Stimulated activated CD8-positive, alpha-beta memory T cell treated with anti-CD3 and anti-CD28 coated beads, Interleukin-15, amount 100 ng/mL, for 1 hour (primary cell): Measurements from ENCODE around the gene OSBPL10.
"Not testable (repeated sequence)": the region's sequence is repeated elsewhere in the genome, so short reads cannot be mapped to it uniquely, and the experiment has no call there.

Source experiments
- DNase-seq: peaks from one replicate; pipeline ENCODE4 v3.0.0-alpha.2; 2020; ENCODE audit warnings: low read depth

OSBPL10 gene

GRCh38 chr3:31701286-31701685, 279.8 kb downstream of the OSBPL10 start:
- DNase-seq: no peak

GRCh38 chr3:31699309-31699953, 281.6 kb downstream of the OSBPL10 start:
- no peak for DNase-seq

- DNase-seq: no peak
Observed at GRCh38 chr3:31696815-31697548, 284.1 kb downstream of the OSBPL10 start.

GRCh38 chr3:31696009-31696297, 285.1 kb downstream of the OSBPL10 start:
- DNase-seq: no peak

- no peak for DNase-seq
Observed at GRCh38 chr3:31695280-31696008, 285.6 kb downstream of the OSBPL10 start.

GRCh38 chr3:31693346-31693745, 287.7 kb downstream of the OSBPL10 start:
- no peak for DNase-seq

GRCh38 chr3:31692751-31693150, 288.3 kb downstream of the OSBPL10 start:
- DNase-seq: no peak

GRCh38 chr3:31690771-31691170, 290.3 kb downstream of the OSBPL10 start:
- no peak for DNase-seq

GRCh38 chr3:31689523-31689922, 291.5 kb downstream of the OSBPL10 start:
- DNase-seq: not testable (repeated sequence)

GRCh38 chr3:31688984-31689383, 292.1 kb downstream of the OSBPL10 start:
- no peak for DNase-seq

GRCh38 chr3:31687020-31687802, 293.9 kb downstream of the OSBPL10 start:
- no peak for DNase-seq

GRCh38 chr3:31680072-31680870, 300.8 kb downstream of the OSBPL10 start:
- DNase-seq: no peak

GRCh38 chr3:31676556-31676955, 304.5 kb downstream of the OSBPL10 start:
- DNase-seq: no peak

- no peak for DNase-seq
Observed at GRCh38 chr3:31673950-31674349, 307.1 kb downstream of the OSBPL10 start.

- DNase-seq: no peak
Observed at GRCh38 chr3:31671976-31672375, 309.1 kb downstream of the OSBPL10 start.

- no peak for DNase-seq
Observed at GRCh38 chr3:31671451-31671850, 309.6 kb downstream of the OSBPL10 start.

GRCh38 chr3:31670722-31671121, 310.3 kb downstream of the OSBPL10 start:
- no peak for DNase-seq

GRCh38 chr3:31670136-31670535, 310.9 kb downstream of the OSBPL10 start:
- no peak for DNase-seq

GRCh38 chr3:31668242-31668641, 312.8 kb downstream of the OSBPL10 start:
- DNase-seq: no peak

GRCh38 chr3:31667582-31667981, 313.5 kb downstream of the OSBPL10 start:
- DNase-seq: no peak

- DNase-seq: no peak
Observed at GRCh38 chr3:31664031-31664430, 317.0 kb downstream of the OSBPL10 start.
